Activated CD4-positive, alpha-beta T cell treated with anti-CD3 and anti-CD28 coated beads, Interleukin-2, Interleukin-6, amounts not matched to agents 100 ng/mL and 50 ng/mL, durations not matched to agents 16 hours and 8 hours (primary cell): ENCODE measurements around the gene DNAJB8.

Source experiments
- DNase-seq: peaks from one replicate; pipeline ENCODE4 v3.0.0-alpha.2; 2020

DNAJB8 gene

DNA sequence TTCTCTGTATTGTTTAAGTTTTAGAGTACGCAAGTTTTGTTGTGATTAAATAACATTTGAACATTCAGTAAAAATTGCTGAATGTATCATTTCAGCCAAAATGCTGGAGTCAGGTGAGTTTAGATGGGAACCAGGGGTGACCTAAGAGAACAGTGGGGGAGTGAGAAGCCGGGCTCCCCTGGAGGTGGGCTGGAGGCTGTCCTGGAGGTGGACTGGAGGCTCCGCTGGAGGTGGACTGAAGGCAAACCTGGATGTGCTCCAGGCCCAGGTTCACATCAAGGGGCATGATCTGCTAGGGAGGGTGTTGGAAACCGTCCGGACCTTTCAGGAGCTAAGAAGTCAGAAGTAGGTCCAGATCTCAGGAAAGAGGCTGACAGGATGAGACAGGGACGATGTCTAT is 23.7 kb downstream of the DNAJB8 start:
- no peak for DNase-seq

DNA sequence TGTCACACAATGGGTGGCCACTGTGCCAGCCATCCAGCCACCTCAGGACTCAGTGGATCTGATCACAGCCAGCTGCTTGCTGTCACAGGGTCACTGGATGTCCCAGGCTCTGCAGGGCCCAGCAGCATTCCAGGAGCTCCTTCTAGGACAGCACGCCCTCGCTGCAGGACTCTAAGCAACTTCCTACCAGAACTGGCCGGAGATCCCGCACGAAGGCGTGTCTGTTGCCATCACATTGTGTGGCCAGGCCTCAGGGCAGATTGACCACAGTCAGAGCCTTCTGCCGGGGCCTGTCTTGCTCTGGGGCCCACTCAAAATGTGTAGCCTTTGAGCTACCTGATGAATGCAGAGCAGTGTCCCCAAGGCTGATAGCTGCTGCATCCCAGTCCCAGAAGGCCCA is 24.6 kb downstream of the DNAJB8 start:
- DNase-seq, result no peak

DNA sequence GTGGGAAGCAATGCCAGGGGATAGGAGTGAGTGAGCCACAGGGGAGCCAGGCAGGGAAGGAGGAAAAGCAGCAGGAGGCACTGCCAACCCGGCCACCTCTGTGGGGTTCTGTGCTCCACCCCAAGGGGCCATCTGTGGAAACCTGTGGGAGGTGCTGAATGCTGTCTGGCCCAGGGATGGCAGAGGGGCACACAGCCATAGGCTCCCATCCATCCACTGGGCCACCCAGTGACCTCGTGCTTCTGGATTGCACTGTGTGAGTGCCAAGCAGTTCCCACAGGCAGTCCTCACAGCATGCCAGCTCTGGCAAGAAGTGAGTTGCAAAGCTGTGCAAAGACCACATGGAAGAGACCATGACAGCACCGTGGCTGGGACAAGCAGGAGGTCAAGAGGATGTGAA is 27.5 kb downstream of the DNAJB8 start:
- no peak for DNase-seq

DNA sequence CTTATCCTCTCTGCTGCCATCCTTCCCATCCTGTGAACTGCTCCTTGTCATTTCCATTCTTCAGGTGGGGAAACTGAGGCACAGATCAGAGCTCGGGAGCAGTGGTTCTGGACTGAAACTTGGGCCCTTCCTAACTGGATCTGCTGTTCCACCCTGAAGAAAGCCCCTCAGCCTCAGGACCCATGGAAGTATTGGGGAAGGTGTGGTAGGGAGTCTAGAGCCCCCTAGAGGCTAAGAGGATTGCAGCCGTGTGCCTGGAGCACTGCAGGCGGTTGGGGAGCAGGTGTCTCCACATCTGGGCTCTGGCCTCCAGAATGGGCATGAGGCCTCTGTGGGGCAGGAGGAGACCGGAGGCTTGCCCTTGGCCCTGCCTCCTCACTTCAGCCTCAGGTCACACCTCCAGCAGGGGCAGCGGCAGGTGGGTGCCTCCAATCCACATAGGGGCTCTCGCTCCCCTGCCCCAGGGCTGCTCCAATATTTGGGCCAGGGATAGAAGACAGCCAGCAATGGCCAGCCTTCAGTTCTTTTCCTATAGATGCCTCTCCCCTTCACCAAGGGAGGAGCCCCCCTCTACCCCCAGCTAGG is 28.1 kb downstream of the DNAJB8 start:
- DNase-seq, result no peak

DNA sequence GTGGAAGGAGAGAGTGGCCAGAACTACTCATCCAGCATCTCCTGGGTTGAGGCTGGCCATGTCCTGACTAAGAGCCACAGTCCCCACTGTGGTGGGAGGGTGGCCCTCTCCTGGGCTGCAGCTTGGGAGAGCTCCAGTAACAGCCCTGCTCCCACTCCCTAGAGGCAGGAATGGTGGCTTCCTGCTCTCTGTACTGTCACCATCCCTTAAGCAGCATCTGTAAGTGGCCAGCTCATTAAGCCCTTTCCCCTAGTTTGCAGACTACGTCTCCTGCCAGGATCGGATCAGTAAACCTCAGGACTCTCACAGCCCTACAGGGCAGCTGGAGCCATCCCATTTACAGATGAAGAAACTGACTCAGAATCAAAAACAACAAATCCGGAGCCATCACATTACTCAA is 30.5 kb downstream of the DNAJB8 start:
- no peak for DNase-seq

DNA sequence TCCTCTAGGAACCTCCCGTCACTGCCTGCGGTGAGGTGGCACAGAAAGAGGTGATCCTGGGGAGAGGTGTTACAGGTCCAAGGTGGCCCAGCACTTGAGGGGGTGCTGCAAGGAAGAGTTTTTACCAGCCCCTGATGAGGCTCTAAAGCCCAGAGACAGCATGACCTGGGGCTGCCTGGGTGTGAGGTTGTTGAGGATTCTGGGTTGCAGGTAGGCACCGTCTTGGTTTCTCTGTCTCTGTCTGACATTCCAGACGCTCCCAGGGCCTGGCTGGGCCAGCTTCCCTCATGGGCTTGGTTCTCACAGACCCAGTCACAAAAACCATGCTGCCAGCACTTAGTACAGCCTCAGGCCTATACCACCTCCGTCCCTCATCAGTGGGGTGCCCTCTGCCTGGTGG is 31.1 kb downstream of the DNAJB8 start:
- DNase-seq, result no peak

DNA sequence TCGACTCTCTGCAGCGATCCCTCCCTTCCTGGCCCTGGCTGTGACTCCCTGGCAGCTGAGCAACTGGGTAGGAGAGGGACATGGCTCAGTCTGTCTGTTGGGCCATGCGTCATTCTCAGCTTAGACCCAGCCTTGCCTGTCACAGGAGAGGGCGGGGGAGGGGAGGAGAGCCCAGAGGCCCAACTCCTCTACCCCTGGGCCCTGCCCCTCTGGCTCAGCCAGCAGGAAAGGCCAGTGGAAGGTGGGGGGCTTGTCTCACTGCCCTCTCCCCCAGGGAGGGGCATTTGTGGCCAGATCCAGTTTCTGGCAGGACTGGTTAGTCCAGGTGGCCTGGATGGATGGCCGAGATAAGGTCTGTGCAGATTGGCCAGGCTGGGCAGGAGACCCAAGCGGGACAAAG is 31.6 kb downstream of the DNAJB8 start:
- DNase-seq, result no peak

DNA sequence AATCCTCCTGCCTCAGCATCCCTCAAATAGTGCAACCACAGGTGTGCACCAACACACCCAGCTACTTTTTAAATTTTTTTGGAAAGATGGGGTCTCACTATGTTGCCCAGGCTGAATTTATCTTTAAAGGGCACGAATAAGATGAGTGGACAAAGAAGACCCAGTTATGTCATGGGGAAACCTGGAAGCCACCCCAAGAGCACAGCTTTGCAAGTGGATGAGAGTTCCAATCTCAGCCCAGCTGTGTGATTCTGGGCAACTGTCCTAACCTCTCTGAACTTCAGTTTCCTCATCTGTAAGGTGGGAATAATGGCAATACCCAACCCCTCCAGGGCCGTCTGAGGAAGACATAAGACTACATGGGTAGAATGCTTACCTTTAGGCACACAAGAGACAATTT is 32.2 kb downstream of the DNAJB8 start:
- DNase-seq, result no peak

DNA sequence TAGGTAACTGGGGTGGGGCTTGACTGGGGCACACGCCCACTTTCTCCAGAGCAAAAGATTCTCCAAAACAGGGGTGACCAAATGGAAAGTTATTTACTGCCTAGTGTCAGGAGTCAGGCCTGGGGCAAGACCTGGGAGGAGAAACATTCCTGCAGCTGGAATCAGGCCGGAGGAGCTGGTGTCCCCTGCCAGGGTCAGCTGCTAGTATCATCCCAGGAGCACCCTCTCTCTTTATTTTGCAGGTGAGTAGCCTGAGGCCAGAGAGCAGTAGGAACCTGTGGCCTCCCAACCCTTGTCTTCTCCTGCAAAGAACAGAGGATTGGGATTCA is 32.9 kb downstream of the DNAJB8 start:
- no peak for DNase-seq

DNA sequence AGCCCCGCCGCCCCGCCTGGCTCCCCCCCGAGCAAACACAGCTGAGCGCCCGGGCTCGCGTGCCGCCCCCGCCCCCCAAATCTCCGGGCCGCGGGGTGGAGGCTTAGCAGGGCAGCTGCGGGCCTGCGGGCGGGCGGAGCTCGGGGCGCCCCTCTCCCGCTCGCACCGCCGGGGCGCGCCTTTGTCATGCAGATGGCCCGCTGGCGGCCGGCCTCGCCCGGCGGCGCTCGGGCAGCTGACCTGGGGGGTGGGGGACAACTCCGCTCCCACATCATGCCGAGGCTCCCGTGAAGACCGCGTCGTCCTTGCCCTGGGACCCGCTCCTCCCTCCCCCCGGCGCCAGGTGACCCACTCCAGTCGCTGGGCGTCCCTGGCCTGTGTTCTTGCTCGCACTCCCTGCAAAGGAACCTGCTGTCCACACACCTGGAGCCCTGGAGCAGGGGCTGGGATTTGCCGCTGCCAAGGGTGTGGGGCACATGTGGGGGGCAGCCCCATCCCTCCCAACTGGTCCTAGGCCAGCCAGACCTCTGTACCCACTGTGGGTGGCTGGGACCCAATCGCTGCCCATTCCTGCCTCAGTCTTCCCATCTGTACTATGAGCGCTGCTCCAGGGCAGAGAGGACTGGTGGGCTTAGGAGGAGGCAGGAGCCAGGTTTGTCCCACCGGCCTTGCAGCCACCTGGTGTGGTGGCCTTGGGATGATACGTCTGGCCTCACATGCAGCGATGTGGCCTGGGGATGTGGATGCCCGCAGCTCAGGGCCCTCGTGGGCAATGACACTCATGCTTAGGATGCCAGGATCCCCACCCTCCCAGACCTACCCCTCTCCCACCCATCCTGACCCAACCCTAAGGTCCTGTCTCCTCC is 33.5 kb downstream of the DNAJB8 start:
- DNase-seq, result no peak

DNA sequence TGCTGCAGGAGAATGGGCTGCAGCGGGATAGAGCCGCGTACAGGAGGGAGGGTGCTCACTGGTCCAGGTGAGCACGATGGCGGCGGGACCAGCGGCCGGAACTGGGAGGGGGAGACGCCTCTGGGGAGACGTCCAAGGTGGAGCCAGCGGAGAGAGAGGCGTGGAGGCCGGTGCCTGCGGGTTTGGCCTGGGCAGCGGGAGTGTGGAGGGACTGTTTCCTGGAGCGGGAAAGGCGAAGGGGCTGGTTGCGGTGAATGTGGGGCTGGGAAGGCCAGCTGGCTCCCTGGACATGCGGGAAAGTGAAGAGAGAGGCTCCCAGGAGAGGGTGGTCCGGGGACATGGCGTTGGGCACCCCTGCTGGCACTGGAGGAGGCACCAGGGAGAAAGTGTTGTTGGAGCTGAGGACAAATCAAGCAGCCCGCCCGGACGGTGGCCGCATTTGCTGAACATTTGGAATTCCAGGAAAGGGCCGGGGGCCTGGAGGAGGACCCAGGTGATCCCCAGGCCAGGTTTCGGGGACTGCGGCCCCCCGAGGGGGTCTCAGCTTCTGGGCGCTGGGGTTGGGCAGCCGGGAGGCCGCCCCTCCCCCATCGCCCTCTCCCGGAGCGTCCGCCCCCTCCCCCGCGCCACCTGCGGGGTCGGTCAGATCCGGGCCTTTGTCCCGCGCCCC is 34.3 kb downstream of the DNAJB8 start:
- no peak for DNase-seq

DNA sequence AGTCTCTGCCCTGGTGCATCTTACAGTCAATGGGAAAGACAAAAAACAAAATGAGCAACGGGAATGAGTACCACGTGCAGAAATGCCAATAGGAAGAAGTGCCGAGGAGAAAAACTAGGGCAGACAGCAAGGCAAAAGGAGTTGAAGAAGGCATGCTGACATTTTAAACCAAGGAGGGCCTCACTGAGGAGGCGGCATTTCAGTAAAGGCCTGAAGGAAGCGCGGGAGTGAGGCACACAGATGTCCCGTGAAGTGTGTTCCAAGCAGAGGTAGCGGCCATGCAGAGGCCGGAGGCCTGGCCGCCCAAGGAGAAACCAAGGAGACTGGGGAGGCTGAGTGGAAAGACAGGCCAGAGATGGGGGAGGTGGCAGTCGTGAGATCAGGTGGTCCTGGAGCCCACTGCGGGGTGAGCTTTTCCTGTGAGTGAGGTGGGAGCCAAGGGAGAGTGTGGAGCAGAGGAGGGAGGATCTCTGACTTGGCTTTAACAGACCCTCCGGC is 34.8 kb downstream of the DNAJB8 start:
- DNase-seq, result no peak

DNA sequence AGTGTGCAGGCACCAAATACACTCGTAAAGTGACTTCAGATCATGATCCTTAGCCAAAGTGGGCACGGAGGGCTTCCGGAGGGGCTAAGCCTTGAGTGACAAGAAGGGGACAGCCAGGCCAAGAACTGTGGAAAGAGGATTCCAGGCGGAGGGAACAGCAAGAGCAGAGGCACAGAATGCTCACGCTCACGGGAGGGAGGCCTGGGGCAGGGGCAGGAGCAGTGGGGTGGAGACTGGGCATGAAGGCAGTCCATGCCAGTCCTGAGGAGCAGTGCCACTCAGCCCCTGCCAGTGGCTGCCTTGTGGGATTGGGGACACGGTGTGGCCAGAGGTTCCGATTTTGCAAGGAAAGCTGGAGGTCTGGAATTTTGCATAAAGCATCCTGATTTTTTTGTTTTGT is 36.0 kb downstream of the DNAJB8 start:
- DNase-seq, result no peak

DNA sequence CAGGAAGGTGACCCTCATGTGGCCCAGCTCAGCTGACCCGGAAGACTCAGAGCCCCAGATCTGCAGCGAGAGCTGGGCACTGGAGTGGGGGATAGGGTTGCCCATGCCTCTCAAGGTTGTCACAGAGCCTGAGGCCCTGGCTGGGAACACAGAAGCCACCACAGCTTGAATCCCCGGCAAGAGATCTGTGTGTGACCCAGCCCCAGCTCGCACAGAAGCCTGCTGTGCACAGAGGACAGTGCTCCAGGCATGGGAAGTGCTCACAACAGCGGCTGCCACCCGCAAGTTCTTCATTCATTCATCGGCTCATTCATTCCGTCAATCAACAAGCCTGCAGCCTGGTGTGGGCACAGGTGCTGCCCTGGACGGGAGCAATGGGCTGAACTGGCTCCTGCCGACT is 36.4 kb downstream of the DNAJB8 start:
- DNase-seq, result no peak

DNA sequence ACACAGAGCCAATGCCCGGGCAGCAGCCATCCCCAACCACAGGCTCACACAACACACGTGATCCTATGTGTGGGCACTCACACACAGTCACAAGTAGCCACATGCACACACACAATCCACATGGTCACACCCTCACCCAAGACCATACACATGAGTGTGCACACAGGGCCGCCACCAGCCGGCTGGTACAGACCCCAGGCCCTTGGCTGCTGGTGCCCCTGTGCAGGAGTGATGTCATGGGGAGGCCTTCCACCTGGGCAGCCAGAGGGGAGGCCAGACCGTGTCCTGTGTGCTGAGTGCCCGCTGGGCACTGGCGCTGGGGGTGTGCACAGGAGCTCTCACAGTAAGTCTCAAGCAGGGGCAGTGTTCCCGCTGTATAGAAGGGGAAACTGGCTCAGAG is 36.9 kb downstream of the DNAJB8 start:
- no peak for DNase-seq

DNA sequence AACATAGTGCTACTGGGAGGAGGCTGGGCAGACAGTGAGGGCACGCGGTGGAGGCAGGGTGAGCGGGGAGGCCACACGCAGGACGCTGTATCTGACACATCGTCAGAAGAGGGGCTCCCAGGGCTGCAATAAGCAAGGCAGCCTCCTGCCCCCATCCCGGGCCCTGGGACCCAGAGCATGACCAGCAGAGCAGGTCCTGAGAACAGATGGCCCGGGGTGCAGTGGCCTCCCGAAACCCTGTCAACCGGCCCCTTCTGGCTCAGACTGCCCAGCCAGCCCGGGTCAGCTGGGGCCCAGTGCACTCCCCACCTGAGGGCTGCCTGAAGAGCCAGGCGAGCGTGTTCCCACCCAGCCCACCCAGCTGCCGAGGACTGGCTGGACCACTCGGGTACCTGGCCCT is 37.4 kb downstream of the DNAJB8 start:
- DNase-seq, result no peak

DNA sequence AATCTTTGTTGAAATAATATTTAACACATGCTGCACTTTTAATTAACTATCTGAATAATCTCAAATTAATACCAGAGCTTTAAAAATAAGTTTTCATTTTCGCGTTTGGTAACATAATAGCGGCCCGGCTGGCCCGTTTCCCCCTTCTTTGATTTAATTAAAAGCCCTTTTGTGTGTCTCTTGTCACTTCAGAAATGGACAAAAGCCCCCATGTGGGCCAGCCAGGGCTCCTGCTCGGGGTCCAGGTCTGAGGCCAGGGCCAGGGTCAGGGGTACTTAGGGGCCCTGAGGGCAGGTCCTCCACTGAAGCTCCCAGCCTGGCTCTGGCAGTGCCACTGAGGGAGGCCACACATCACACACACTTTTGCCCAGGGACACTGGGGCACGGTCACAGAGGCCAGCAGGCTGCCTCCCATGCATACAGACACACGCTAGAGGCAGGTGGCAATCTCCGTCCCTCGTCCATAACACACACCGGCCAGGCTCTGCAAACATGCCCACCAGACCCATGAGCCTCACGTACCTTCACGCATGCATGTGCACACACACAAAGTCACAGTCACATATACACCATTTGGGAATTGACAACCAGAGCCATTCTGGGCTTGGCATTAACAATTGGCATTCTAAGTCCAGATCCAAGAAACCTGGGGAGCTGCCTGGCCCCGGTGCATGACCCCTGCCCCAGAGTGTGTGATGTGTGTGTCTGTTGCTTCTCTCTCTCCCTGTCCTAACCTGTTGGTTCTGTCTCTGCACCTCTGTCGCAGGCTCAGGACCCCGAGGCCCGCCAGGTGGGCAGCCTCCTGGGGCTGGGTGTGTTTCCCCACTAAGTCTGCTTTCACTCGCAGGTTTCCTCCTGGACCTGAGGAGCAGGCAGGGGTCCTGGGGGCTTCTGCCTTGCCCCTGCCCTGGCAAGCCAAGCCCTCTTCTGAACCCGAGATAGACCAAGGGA is 38.5 kb downstream of the DNAJB8 start:
- no peak for DNase-seq

DNA sequence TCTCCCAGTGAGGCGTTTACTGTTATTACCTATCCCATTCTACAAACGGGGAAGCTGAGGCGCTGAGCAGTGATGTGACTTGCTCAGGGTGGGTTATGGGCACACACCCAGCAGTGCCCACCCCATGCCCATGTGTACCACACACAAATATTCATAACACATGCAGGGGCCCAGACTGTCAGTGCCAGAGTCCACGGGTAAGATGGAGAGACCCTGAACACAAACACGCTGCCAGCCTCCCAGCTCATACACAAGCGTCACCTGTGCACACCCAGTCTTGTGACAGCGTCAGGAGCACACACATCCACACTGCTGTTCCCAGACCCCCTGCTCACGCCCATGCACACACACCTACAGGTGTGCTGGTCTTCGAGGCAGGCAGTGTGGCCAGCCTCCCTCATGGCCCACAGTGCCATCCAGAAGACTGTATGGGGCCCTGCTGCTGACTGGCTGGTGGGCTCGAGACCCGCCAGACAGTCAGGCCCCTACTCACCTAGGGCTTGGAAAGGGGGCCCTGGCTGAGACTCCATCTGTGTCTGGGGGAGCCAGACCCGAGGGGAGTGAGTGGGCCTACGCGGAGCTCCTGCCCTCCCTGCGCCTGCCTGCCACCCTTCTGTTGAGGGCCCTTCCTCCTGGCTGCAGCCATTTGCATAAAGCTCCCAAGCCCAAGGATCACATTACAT is 39.4 kb downstream of the DNAJB8 start:
- no peak for DNase-seq

DNA sequence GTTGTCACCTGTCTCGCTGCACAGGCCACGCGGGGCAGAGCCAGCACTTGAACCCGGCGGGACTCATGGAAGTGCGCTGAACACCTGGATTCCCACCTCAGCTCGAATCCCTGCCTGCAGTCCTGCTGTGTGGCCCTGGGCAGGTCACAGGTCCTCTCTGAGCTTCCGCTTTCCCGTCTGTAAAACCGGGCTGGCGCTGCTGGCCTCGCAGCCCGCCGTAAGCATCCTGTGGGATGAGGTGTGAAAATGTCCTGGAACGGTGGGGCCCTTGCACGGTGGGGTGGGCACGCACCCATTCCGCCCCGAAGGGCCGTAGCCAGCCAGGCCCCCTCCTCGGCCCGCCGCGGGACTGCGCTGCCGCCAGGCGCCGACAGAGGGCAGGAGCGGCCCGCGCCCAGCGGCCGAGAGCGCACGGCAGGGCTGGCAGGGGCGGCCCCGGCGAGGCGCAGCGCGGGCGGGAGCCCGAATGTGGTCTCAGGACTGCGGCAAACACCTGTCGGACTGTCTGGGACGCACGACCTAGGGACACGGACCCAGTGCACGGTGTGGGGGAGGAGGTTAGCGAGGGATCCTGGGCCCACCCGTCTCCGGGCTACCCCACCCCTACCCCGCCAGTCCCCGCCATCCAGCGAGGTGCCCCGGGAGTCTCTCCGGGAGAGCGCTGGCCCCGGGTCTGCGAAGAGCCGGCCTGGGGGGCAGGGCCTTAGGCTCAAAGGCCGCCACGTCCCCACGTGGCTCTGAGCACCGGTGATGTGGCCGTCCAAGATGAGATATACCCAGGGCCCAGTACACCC is 40.4 kb downstream of the DNAJB8 start:
- peak; percentile 60 for DNase-seq

DNA sequence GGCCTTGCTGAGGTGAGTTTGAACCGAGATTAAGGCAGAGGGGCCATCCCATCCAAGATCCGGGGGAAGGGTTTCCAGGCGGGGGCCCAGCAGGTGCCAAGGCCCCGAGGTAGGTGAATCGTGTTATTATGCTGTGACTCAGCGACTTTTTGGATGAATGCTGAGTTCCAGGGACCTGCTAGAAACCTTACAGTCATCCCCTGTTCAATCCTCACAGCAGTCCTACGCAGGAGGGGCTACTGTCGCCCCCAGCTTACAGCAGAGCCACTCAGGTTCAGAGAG is 40.9 kb downstream of the DNAJB8 start:
- no peak for DNase-seq

DNA sequence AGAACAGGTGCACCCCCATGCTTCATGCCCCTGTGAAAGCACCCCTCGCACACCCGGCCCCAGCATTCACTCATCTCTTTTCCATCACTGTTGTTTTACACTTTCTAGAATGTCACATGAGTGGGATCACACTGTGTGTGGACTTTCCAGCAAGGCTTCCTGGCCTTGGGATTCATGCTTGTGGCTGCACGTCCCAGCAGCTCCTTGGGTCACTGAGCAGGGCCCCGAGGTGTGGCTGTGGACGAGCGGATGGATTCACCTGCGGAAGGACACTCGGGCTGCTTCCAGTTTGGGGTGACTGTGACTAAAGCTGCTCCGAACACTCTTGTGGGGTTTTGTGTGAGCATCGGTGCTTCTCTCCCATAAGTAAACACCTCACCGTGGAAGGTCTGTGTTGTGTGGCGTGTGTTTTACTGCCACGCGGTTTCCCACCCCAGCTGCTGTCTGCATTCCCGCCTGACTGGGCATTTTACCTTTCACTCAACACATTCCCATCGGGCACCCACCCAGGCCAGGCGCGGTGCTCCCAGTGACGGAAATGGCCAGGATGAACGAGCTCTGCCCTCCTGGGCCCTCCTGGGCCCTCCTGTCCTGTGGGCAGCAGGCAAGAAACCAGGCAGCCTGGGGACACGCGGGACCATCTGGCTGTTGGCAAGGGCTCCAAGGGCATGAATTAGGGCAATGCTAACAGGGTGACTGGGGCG is 41.4 kb downstream of the DNAJB8 start:
- DNase-seq, result no peak
